ENCODE data around the gene GPATCH3. TPM values are rescaled to one million over a fixed set of nuclear protein-coding genes. Genes with fewer than 3 reads are reported as not detected.
A peak's percentile ranks its signal among the peaks of the same experiment; 100 is the strongest.

GPATCH3 gene
- total RNA-seq, 2 donors from 2014 or later: 6.2 to 8.3 TPM

- Histone ChIP-seq H3K27ac (peak within 1 kb of the TSS; percentile 76 to 94), H3K4me1 (peaks cover 0 to 25% of the 10 kb centered on the region in 2 donors), H3K27me3 (no peaks in the 10 kb centered on the region), H3K9me3 (no peaks in the 10 kb centered on the region), H3K36me3 (peaks cover 27% of the 10 kb centered on the region), H3K4me3 (peak within 1 kb of the TSS; percentile 72 to 99)
- DNase-seq (ENCODE audit: low spot score): peak; percentile 97
- TF ChIP-seq CTCF (IDR thresholded peaks at IDR 0.05): no peak
Observed at GRCh38 chr1:26921540-26922430, 21.5 kb upstream of the GPATCH3 start, which contains the start of gene NUDC. NUDC (plus strand) TSS chr1:26921743; CDS start chr1:26921849, 106 bp downstream.

DNA sequence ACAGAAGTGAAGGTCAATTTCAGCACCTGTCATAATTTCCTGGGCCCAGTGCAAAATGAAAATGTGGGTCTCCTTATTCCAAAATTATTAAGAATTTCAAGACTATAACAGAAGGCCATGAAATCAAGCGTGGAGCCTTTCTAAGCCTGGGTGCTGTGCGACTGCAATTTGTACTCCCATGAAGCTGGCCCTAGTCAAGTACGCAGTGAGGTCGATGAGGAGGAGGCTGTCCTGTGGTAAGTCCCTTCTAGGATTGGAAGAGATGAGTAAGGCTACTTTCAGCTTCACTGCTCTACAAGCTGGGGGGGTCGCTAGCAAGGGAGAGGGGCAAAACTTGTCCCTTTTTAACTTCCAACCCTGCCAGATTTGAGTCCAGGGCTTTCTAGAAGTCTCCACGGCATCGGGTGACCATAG lies 20.9 kb upstream of the GPATCH3 start:
- no peak for DNase-seq (ENCODE audit: low spot score)
- TF ChIP-seq CTCF (IDR thresholded peaks at IDR 0.05): no peak
- Histone ChIP-seq H3K4me1 (peaks cover 0 to 25% of the 10 kb centered on the region in 2 donors), H3K4me3 (peak overlapping the region; percentile 72 to 99), H3K36me3 (peaks cover 20% of the 10 kb centered on the region), H3K27ac (peak overlapping the region; percentile 76 to 94), H3K9me3 (no peaks in the 10 kb centered on the region), H3K27me3 (no peaks in the 10 kb centered on the region)

- Histone ChIP-seq H3K9me3 (no peaks in the 10 kb centered on the region), H3K4me1 (peaks cover 0 to 5% of the 10 kb centered on the region in 2 donors), H3K27me3 (no peaks in the 10 kb centered on the region), H3K36me3 (no peaks in the 10 kb centered on the region), H3K4me3 (no peak overlapping the region), H3K27ac (peak overlapping the region; percentile 84 to 92)
- TF ChIP-seq CTCF (IDR thresholded peaks at IDR 0.05): no peak
- DNase-seq (ENCODE audit: low spot score): no peak
Observed at GRCh38 chr1:26915204-26915842, 15.1 kb upstream of the GPATCH3 start.

DNA sequence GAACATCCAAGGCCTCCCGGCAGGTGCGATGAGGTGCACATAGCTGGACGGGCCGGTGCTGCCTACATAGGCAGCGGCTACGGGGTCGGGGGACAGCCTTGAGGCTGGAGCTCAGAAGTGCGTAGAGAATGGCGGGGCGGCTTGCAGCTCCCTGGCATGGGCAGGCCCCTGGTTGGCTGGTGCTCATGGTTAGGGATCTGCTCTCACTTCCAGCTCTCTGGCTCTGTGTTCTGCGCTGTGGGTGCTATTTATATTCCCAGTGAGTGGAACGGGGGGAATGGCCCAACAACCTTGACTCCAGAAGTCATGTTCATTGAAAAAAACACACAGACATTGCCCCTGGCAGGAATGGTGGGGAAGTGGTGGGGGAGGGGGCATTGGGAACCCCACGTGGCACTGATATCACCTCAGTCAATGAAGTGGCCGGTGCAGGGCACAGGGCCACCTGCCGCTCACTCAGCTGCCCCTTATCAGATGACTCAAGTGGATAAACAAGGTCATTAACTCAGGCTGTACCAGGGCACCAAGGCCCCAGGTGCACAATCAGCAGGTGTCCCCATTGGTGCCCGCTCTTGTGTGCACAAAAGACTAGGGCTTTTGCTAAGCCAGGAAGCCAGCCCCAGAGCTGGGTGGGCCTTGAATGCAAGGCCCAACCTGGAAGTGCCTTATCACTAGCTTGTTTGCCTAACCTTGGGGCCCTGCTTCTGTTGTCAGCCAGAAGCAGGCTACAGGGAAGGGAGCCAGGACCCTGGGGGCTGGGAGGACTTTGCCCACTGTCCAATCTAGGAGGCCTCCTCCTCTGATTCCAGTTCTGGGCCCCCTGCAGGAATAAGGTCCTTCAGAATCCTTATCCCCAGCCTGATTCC lies 13.7 kb upstream of the GPATCH3 start, which contains the start of gene NR0B2:
Gene NR0B2, minus strand, starts transcription at position 222 of the 866 bp plus-strand sequence. Its CDS starts 35 bp downstream, at position 187.
- H3K27me3 ChIP-seq: no peaks in the 10 kb centered on the region
- H3K4me1 ChIP-seq: peaks cover 0 to 5% of the 10 kb centered on the region in 2 donors
- no peaks in the 10 kb centered on the region for H3K9me3 ChIP-seq
- peak within 1 kb of the TSS; percentile 45 to 46 for H3K4me3 ChIP-seq
- H3K36me3 ChIP-seq: no peaks in the 10 kb centered on the region
- no peak for TF ChIP-seq CTCF (IDR thresholded peaks at IDR 0.05)
- no peak for DNase-seq (ENCODE audit: low spot score)
- H3K27ac ChIP-seq: peak within 1 kb of the TSS; percentile 84 to 92

GRCh38 chr1:26913389-26913753 lies 13.1 kb upstream of the GPATCH3 start:
- Histone ChIP-seq H3K4me1 (peaks cover 0 to 5% of the 10 kb centered on the region in 2 donors), H3K9me3 (no peaks in the 10 kb centered on the region), H3K4me3 (peak overlapping the region; percentile 45 to 46), H3K27ac (peak overlapping the region; percentile 84 to 92), H3K36me3 (no peaks in the 10 kb centered on the region), H3K27me3 (no peaks in the 10 kb centered on the region)
- TF ChIP-seq CTCF (IDR thresholded peaks at IDR 0.05): no peak
- no peak for DNase-seq (ENCODE audit: low spot score)
